ENCODE data around the gene DPEP2. TPM values are rescaled to one million over a fixed set of nuclear protein-coding genes. Genes with fewer than 3 reads are reported as not detected.
"Not testable (repeated sequence)": the region's sequence is repeated elsewhere in the genome, so short reads cannot be mapped to it uniquely, and the experiment has no call there.

DPEP2 gene
- polyA plus RNA-seq, 3 donors from 2014 or later: 45.5 to 62.6 (median 59.4) TPM

DNA sequence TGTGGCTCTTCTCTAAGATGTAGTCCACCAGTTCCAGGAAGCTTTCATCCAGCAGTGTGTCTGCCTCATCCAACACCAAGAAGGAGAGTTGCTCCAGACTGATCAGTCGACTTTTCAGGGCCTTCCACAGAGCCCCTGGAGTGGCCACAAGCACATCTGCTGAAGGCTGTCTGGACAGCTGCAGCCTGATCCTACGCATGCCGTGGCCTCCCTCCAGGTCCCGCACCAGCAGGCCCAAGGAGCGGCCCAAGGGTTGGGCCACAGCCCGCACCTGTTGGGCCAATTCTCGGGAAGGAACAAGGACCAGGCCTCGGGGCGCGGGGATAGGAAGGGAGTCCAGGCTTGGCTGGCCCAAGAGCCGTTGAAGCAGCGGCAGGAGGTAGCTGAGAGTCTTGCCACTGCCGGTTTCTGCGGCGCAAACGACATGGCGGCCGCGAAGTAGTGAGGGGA, 23.0 kb upstream of the DPEP2 start:
- Mint-ChIP-seq H3K27ac (peak overlapping the region; percentile 92 to 99 (median 98)), H3K9me3 (no peaks in the 10 kb centered on the region), H3K4me3 (peak overlapping the region; percentile 94 to 99 (median 98)), H3K36me3 (peaks cover 0 to 6% (median 0%) of the 10 kb centered on the region in 3 donors), H3K4me1 (peaks cover 35 to 37% of the 10 kb centered on the region in 2 donors), H3K27me3 (ENCODE audit: low read depth in 3 of 3) (peaks cover 8 to 19% (median 12%) of the 10 kb centered on the region in 3 donors)
- no peak for DNase-seq

DNA sequence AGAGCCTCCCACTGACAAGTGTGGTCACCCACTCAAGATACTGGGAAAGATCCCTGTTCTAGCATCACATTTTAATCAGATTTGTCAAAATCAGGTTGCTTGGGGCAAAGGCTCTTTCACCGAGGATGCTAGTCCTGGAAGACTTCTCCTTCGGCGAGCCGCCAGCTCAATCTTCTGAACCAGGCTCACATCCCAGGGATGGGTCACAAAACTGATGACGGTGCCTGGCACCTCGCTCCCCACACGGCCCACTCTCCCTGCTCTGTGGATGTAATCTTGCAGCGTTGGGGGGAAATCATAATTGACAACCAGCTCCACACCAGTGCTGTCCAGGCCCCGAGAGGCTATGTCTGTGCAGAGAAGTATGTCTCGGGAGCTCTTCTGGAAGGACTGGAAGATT, 22.2 kb upstream of the DPEP2 start:
- Mint-ChIP-seq H3K9me3 (no peaks in the 10 kb centered on the region), H3K27ac (peak overlapping the region in 3 of 6 donors; percentile 96 to 99 (median 98)), H3K4me1 (peaks cover 35 to 37% of the 10 kb centered on the region in 2 donors), H3K27me3 (ENCODE audit: low read depth in 3 of 3) (peaks cover 8 to 15% (median 12%) of the 10 kb centered on the region in 3 donors), H3K36me3 (peaks cover 0 to 6% (median 0%) of the 10 kb centered on the region in 3 donors), H3K4me3 (peak overlapping the region; percentile 94 to 99 (median 98))
- no peak for DNase-seq

DNA sequence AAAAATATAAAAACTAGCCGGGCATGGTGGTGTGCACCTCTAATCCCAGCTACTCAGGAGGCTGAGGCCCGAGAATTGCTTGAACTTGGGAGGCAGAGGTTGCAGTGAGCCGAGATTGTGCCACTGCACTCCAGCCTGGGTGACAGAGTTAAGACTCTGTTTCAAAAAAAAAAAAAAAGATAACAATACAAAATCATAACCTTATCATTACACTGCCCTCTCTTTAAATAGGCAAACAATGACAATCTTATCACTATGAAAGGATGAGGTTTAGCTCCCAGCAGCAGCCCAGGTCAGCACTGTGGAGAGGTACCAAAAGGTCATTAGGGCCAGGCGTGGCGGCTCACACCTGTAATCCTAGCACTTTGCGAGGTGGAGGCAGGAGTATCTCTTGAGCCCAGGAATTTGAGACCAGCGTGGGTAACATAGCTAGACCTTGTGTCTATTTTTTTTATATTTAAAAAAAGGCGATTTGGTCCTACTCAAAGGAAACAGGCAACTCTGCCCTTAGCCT, 19.9 kb upstream of the DPEP2 start:
- DNase-seq: no peak
- no peaks in the 10 kb centered on the region for H3K9me3 Mint-ChIP-seq
- H3K27ac Mint-ChIP-seq: peak overlapping the region in 3 of 6 donors; percentile 35 to 55 (median 50)
- H3K27me3 Mint-ChIP-seq (ENCODE audit: low read depth in 3 of 3): peaks cover 8 to 15% (median 12%) of the 10 kb centered on the region in 3 donors
- H3K4me1 Mint-ChIP-seq: peaks cover 31 to 37% of the 10 kb centered on the region in 2 donors
- H3K4me3 Mint-ChIP-seq: no peak overlapping the region
- peaks cover 0 to 3% (median 0%) of the 10 kb centered on the region in 3 donors for H3K36me3 Mint-ChIP-seq

DNA sequence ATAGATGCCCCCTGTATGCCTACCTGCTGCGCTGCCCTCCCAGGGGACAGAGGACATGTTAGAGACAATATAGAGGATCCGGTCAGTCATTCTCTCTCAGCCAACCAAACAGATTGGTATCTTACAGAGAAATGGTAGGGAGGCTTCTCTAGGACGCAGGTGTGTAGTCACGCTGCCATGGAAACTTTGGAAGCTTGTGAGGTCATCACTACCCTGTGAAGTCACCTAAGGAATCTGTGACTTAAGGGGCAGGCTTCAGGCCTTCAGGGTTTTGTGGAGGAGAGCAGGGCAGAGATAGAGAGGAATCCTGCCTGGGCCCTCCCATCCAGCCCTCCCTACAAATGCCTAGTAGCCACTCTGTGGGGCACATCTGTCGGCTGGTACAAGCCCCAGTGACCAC, 16.4 kb upstream of the DPEP2 start, which contains the start of gene DPEP2NB:
Gene DPEP2NB, minus strand, starts transcription at position 231 of the 400 bp plus-strand sequence. Its CDS starts 141 bp downstream, at position 90.
- Mint-ChIP-seq H3K4me1 (peaks cover 12 to 15% of the 10 kb centered on the region in 2 donors), H3K9me3 (no peaks in the 10 kb centered on the region), H3K27ac (peak within 1 kb of the TSS in 1 of 6 donors; percentile 50), H3K27me3 (ENCODE audit: low read depth in 3 of 3) (peaks cover 0 to under 1% (median 0%) of the 10 kb centered on the region in 3 donors), H3K4me3 (no peak within 1 kb of the TSS), H3K36me3 (no peaks in the 10 kb centered on the region)
- DNase-seq: no peak

DNA sequence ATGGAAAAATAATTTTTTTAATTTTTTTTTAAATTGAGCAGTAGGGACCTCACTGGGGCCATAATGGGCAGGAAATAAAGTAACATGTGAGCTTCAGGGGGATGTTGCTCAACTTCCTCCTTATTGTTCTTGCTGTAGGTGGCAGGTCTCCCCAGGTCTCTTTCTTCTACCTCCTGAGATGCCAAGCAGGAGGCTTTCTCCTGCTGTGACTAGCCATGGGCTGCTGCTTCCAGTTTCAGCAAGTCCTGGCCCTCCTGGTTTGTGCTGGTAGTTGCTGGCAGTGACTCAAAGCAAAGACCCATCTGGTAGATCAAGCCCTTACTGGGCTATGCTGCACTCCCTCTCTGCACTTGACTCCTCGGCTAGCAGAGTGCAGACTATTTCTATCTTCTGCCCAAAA, 14.2 kb upstream of the DPEP2 start:
- DNase-seq: peak in 1 of 3 donors; percentile 24

DNA sequence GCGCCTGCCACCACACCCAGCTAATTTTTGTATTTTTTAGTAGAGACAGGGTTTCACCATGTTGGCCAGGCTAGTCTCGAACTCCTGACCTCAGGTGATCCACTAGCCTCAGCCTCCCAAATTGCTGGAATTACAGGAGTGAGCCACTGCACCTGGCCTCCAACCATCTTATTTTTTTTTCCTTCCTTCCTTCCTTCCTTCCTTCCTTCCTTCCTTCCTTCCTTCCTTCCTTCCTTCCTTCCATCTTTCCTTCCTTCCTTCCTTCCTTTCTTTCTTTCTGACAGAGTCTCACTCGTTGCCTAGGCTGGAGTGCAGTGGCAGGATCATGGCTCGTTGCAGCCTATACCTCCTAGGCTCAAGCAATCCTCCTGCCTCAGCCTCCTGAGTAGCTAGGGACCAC, 10.6 kb upstream of the DPEP2 start:
- H3K36me3 Mint-ChIP-seq; H3K4me3 Mint-ChIP-seq; H3K9me3 Mint-ChIP-seq; H3K27me3 Mint-ChIP-seq (ENCODE audit: low read depth in 3 of 3); DNase-seq: not testable (repeated sequence)
- Mint-ChIP-seq H3K27ac (peak overlapping the region in 5 of 6 donors; percentile 56 to 87 (median 69)), H3K4me1 (peaks cover 30 to 42% of the 10 kb centered on the region in 2 donors)

More for the DNA sequence above, 14.2 kb upstream of the DPEP2 start:
- no peaks in the 10 kb centered on the region for H3K9me3 Mint-ChIP-seq
- H3K4me1 Mint-ChIP-seq: peaks cover 12 to 19% of the 10 kb centered on the region in 2 donors
- H3K36me3 Mint-ChIP-seq: no peaks in the 10 kb centered on the region
- peak overlapping the region in 5 of 6 donors; percentile 54 to 85 (median 78) for H3K27ac Mint-ChIP-seq
- peaks cover 0 to 2% (median 0%) of the 10 kb centered on the region in 3 donors for H3K27me3 Mint-ChIP-seq (ENCODE audit: low read depth in 3 of 3)
- peak overlapping the region in 2 of 5 donors; percentile 1 to 23 for H3K4me3 Mint-ChIP-seq

DNA sequence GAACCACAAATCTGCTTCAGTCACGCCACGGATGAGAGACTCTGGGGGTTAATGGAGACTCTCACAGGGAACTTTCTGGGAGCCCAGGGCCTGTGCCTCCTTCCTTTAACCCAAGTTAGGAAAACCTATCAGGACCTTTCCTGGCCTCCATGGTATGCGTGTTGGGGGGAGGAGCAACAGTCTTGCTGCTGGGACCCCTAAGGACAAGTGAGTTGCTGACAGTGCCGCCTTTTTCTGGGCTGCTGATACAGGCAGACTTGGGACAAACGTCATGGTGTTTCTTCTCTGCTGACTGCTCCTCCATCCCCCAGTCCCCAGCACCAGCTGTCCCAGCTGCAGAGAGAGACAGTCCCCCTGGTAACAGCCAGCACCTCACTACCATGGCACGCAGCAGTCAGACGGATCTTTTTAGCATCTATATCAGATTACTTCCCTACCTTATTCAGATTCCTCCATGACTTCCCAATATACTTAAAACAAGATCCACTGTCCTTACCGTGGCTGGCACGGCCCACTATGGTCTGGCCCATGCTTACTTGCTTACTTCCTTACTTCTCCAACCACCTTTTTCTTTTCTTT, 10.0 kb upstream of the DPEP2 start:
- H3K9me3 Mint-ChIP-seq: no peaks in the 10 kb centered on the region
- H3K27me3 Mint-ChIP-seq (ENCODE audit: low read depth in 3 of 3): peaks cover 0 to 5% (median 3%) of the 10 kb centered on the region in 3 donors
- H3K27ac Mint-ChIP-seq: peak overlapping the region; percentile 37 to 87 (median 66)
- DNase-seq: no peak
- H3K36me3 Mint-ChIP-seq: no peaks in the 10 kb centered on the region
- peaks cover 31 to 45% of the 10 kb centered on the region in 2 donors for H3K4me1 Mint-ChIP-seq
- H3K4me3 Mint-ChIP-seq: no peak overlapping the region

DNA sequence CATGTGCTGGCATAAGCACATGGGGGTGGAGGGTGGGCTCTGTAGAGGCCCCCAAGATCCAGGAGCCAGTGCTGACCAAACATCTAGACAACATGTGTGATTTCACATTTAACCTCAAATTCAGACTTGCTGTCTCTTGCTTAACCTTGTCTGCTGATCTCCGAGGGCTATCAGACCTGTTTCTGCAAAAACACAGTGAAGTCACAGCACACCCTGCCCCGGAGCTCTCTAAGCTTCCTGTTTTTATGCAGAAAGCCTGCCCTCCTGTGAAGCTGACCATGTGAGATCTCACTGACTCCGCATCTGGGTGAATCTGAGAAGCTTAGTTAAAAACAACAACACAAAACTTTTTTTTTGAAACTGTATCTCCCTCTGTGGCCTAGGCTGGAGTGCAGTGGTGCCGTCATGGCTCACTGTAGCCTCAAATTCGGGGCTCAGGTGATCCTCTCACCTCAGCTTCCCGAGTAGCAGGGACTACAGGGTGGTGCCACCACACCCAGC, 6.6 kb upstream of the DPEP2 start:
- Mint-ChIP-seq H3K27me3 (ENCODE audit: low read depth in 3 of 3) (peaks cover 0 to 5% (median 3%) of the 10 kb centered on the region in 3 donors), H3K4me3 (peak overlapping the region; percentile 62 to 86 (median 77)), H3K36me3 (no peaks in the 10 kb centered on the region), H3K27ac (peak overlapping the region; percentile 92 to 100 (median 99)), H3K9me3 (no peaks in the 10 kb centered on the region), H3K4me1 (peaks cover 28 to 41% of the 10 kb centered on the region in 2 donors)
- peak; percentile 75 to 85 (median 82) for DNase-seq

DNA sequence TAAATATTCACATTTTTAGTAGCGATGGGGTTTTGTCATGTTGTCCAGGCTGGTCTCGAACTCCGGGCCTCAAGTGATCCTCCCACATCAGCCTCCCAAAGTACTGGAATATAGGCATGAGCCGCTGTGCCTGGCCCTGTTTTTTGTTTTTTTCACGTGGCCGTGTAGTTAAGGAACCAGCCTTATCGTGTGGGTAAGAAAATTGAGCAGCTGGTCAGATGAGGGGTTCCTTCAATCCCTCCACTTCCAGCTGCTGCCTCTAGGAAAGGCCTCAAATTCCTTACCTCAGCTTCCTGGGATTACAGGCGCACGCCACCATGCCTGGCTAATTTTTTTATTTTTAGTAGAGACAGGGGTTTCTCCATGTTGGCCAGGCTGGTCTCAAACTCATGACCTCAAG, 5.9 kb upstream of the DPEP2 start:
- DNase-seq: peak in 1 of 3 donors; percentile 8
- Mint-ChIP-seq H3K4me3 (peak overlapping the region; percentile 62 to 86 (median 77)), H3K27me3 (ENCODE audit: low read depth in 3 of 3) (peaks cover 0 to 5% (median 2%) of the 10 kb centered on the region in 3 donors), H3K36me3 (no peaks in the 10 kb centered on the region), H3K9me3 (no peaks in the 10 kb centered on the region), H3K4me1 (peaks cover 34 to 42% of the 10 kb centered on the region in 2 donors), H3K27ac (peak overlapping the region; percentile 92 to 100 (median 99))

DNA sequence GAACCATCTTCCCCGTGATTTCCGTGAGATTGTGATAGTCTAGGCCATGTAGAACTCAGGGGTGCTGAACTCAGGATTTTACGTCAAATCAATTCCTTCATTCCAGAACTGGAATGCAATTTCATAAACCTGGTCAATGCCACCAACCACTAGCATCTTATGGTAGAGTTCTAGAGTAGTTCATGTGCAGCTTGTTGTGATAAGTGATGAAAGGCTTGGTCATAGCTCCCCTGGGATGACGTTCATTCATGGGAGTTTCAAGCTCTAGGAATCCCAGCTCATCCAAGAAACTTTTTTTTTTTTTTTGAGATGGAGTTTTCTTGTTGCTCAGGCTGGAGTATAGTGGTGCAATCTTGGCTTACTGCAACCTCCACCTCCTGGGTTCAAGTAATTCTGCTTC, 3.7 kb upstream of the DPEP2 start:
- DNase-seq: no peak
- Mint-ChIP-seq H3K27ac (peak overlapping the region in 2 of 6 donors; percentile 62 to 65), H3K36me3 (peaks cover 0 to 6% (median 6%) of the 10 kb centered on the region in 3 donors), H3K4me1 (peaks cover 50 to 55% of the 10 kb centered on the region in 2 donors), H3K27me3 (ENCODE audit: low read depth in 3 of 3) (peaks cover 2 to 9% (median 5%) of the 10 kb centered on the region in 3 donors), H3K9me3 (no peaks in the 10 kb centered on the region), H3K4me3 (no peak overlapping the region)

DNA sequence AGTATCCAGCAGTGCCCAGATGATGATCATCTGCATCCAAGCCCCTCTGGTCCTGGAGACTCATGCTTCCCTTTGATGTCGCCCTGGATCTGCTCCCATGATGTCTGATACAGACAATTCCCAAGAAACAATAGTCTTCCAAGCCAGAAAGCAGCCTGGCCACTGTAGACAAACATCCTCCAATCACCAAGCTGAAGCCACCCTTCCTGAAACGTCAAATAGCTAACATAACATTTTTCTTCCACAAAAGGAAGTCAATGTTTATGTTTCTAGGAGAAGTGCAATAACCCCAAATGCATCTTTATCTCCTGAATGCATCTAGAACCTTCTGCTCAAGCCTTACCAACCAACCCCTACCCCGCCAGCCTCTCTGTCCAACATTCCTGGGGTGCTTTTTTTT, 1.2 kb upstream of the DPEP2 start:
- Mint-ChIP-seq H3K4me1 (peaks cover 53 to 59% of the 10 kb centered on the region in 2 donors), H3K4me3 (peak overlapping the region; percentile 68 to 93 (median 86)), H3K9me3 (no peaks in the 10 kb centered on the region), H3K27me3 (ENCODE audit: low read depth in 3 of 3) (peaks cover under 1 to 5% (median 4%) of the 10 kb centered on the region in 3 donors), H3K27ac (peak overlapping the region; percentile 87 to 98 (median 92)), H3K36me3 (peaks cover 0 to 6% (median 6%) of the 10 kb centered on the region in 3 donors)
- DNase-seq: no peak

DNA sequence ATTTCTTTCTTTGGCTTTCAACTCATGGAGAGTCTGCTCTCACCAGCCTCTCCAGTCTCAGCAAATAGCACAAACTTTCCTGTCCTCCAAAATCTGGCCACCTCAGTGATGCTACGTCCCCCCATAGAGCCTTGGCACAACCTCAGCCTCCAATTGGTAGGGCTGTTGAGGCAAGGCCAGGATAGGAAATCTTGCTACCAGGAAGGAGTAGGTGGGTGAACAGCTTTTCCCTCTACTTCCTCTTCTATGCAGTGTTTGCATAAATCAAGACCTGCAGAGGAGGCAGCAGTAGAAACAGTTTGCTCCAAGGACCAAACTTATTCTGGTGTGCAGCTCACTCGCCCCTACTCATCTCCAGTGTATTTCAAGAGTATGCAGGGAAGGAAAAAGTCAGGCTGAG, 701 bp upstream of the DPEP2 start:
- Mint-ChIP-seq H3K27ac (peak overlapping the region; percentile 87 to 98 (median 92)), H3K9me3 (no peaks in the 10 kb centered on the region), H3K4me1 (peaks cover 52 to 59% of the 10 kb centered on the region in 2 donors), H3K4me3 (peak overlapping the region; percentile 84 to 93 (median 87)), H3K36me3 (peaks cover 0 to 6% (median 6%) of the 10 kb centered on the region in 3 donors), H3K27me3 (ENCODE audit: low read depth in 3 of 3) (peaks cover 2 to 5% (median 4%) of the 10 kb centered on the region in 3 donors)
- DNase-seq: no peak

DNA sequence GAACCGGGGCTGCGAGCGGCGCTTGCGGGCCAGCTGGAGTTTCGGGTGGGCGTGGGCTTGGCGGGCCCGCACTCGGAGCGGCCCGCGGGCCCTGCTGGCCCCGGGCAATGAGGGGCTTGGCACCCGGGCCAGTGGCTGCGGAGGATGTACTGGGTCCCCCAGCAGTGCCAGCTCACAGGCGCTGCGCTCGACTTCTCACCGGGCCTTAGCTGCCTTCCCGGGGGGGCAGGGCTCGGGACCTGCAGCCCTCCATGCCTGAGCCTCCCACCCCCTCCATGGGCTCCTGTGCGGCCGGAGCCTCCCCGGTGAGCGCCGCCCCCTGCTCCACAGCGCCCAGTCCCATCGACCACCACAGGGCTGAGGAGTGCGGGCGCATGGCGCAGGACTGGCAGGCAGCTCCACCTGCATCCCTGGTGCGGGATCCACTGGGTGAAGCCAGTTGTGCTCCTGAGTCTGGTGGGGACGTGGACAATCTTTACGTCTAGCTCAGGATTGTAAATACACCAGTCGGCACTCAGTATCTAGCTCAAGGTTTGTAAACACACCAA, 979 bp downstream of the DPEP2 start:
- H3K9me3 Mint-ChIP-seq; DNase-seq; H3K27me3 Mint-ChIP-seq (ENCODE audit: low read depth in 3 of 3); H3K36me3 Mint-ChIP-seq: not testable (repeated sequence)
- Mint-ChIP-seq H3K27ac (peak overlapping the region; percentile 87 to 98 (median 92)), H3K4me1 (peaks cover 62 to 70% of the 10 kb centered on the region in 2 donors), H3K4me3 (peak overlapping the region; percentile 84 to 93 (median 87))
